Measurements from ENCODE around the gene HIP1. TPM values are rescaled to one million over a fixed set of nuclear protein-coding genes. Genes with fewer than 3 reads are reported as not detected.

HIP1 gene
- polyA plus RNA-seq, 2 of the 4 experiments (the other 2 are of a cell fraction), result 17.3 to 33.4 TPM

DNA sequence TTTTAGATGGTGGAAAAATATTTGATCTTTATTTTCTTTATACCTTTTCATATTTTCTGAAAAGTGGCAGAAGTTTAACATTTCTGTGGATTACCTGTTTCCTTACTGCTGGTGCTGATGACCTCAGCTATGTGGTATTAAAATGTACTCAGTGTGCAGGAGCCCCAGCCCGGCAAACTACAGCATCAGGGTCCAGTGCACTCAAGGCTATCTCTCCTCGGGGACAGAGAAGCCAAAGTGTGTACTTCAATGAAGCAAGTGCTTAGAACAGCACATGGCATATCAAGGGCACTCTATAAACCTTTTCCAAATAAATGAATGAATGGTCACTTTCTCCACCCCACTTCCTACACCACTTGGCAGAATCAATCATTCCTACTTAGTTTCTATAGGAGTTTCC, 111.8 kb downstream of the HIP1 start:
- DNase-seq (ENCODE audit: low read depth in 1 of 2, low spot score in 1 of 2), result no peak

DNA sequence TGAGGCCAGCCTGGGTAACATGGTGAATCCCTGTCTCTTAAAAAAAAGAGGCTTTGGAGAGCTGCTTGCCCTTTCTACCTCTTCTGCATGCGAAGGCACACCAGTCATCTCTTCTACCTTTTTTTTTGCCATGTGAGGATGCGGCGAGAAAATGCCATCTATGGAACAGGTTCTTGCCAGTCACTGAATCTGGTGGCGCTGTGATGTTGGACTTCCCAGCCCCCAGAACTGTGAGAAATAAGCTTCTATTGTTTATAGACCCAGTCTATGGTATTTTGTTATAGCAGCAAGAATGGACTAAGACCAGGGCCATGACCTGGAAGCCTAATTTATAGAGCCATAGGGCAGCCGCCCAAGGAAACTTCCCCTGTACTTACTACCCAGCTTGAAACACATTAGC, 112.9 kb downstream of the HIP1 start:
- no peaks in the 10 kb centered on the region for H3K4me1 ChIP-seq
- FAIRE-seq (no peak), ATAC-seq (no peak), DNase-seq (ENCODE audit: low read depth in 1 of 2, low spot score in 1 of 2) (no peak)
- ChIA-PET CTCF (no interaction called here), POLR2A (no interaction called here)
- no peak for TF ChIP-seq SREBF2 (IDR thresholded peaks at IDR 0.05)
- TF ChIP-seq JUNB (IDR thresholded peaks at IDR 0.05), result no peak
- no peak for TF ChIP-seq ZNF302 (CRISPR knock-in tag; IDR thresholded peaks at IDR 0.05)
- TF ChIP-seq, protein P1, sequence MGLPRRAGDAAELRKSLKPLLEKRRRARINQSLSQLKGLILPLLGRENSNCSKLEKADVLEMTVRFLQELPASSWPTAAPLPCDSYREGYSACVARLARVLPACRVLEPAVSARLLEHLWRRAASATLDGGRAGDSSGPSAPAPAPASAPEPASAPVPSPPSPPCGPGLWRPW (IDR thresholded peaks at IDR 0.05), result no peak
- no peak for TF ChIP-seq KDM5A (IDR thresholded peaks at IDR 0.05)
- TF ChIP-seq, protein P2, sequence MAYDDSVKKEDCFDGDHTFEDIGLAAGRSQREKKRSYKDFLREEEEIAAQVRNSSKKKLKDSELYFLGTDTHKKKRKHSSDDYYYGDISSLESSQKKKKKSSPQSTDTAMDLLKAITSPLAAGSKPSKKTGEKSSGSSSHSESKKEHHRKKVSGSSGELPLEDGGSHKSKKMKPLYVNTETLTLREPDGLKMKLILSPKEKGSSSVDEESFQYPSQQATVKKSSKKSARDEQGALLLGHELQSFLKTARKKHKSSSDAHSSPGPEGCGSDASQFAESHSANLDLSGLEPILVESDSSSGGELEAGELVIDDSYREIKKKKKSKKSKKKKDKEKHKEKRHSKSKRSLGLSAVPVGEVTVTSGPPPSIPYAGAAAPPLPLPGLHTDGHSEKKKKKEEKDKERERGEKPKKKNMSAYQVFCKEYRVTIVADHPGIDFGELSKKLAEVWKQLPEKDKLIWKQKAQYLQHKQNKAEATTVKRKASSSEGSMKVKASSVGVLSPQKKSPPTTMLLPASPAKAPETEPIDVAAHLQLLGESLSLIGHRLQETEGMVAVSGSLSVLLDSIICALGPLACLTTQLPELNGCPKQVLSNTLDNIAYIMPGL (CRISPR knock-in tag; IDR thresholded peaks at IDR 0.05; ENCODE audit: borderline replicate concordance), result no peak
- TF ChIP-seq MAZ (IDR thresholded peaks at IDR 0.05; ENCODE audit: borderline replicate concordance, low read depth, low read length), result no peak
- TF ChIP-seq HOXB5 (CRISPR knock-in tag; IDR thresholded peaks at IDR 0.05), result no peak
- TF ChIP-seq, protein P3, sequence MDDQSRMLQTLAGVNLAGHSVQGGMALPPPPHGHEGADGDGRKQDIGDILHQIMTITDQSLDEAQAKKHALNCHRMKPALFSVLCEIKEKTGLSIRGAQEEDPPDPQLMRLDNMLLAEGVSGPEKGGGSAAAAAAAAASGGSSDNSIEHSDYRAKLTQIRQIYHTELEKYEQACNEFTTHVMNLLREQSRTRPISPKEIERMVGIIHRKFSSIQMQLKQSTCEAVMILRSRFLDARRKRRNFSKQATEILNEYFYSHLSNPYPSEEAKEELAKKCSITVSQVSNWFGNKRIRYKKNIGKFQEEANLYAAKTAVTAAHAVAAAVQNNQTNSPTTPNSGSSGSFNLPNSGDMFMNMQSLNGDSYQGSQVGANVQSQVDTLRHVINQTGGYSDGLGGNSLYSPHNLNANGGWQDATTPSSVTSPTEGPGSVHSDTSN (IDR thresholded peaks at IDR 0.05), result no peak
- no peak for TF ChIP-seq CBX2 (IDR thresholded peaks at IDR 0.05; ENCODE audit: borderline replicate concordance, low read depth)
- H3K27ac ChIP-seq, result no peak overlapping the region
- no peak overlapping the region for H3K4me3 ChIP-seq
- no peak overlapping the region for H3K4me2 ChIP-seq
- peaks cover 31% of the 10 kb centered on the region for H3K9me3 ChIP-seq
- WGBS (ENCODE audit: missing lambda C conversion rate), result 95% methylated on average over 5 of the region's 5 CpGs

More for the DNA sequence above, 111.8 kb downstream of the HIP1 start:
- POLR2A ChIA-PET, result no interaction called here
- H3K4me1 ChIP-seq, result no peaks in the 10 kb centered on the region
- H3K27ac ChIP-seq, result no peak overlapping the region
- FAIRE-seq, result no peak
- 81% methylated on average over 2 of the region's 2 CpGs for WGBS (ENCODE audit: missing lambda C conversion rate)
- TF ChIP-seq ZFP36 (IDR thresholded peaks at IDR 0.05; ENCODE audit: borderline replicate concordance, partially characterized antibody) (no peak), FOSL2 (IDR thresholded peaks at IDR 0.05) (no peak), FOSL2 (CRISPR knock-in tag; IDR thresholded peaks at IDR 0.05) (no peak), RNF2 (IDR thresholded peaks at IDR 0.05; ENCODE audit: borderline replicate concordance, low read depth) (no peak), EHMT2 (IDR thresholded peaks at IDR 0.05; ENCODE audit: low read depth) (no peak), EP300 (IDR thresholded peaks at IDR 0.05) (no peak)
- TF ChIP-seq, protein P4, sequence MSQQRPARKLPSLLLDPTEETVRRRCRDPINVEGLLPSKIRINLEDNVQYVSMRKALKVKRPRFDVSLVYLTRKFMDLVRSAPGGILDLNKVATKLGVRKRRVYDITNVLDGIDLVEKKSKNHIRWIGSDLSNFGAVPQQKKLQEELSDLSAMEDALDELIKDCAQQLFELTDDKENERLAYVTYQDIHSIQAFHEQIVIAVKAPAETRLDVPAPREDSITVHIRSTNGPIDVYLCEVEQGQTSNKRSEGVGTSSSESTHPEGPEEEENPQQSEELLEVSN (IDR thresholded peaks at IDR 0.05; ENCODE audit: borderline replicate concordance, low read depth), result no peak
- H3K9me3 ChIP-seq, result peaks cover 31% of the 10 kb centered on the region
- H3K4me3 ChIP-seq, result no peak overlapping the region
- no peak overlapping the region for H3K4me2 ChIP-seq
- no peak for ATAC-seq
- CTCF ChIA-PET, result interaction anchor here (0.7 to 1.3 kb wide), 4 partner anchors 28 to 135 kb away, joined by 3 to 4 read pairs (median 3); no protein-coding TSS in a partner anchor

DNA sequence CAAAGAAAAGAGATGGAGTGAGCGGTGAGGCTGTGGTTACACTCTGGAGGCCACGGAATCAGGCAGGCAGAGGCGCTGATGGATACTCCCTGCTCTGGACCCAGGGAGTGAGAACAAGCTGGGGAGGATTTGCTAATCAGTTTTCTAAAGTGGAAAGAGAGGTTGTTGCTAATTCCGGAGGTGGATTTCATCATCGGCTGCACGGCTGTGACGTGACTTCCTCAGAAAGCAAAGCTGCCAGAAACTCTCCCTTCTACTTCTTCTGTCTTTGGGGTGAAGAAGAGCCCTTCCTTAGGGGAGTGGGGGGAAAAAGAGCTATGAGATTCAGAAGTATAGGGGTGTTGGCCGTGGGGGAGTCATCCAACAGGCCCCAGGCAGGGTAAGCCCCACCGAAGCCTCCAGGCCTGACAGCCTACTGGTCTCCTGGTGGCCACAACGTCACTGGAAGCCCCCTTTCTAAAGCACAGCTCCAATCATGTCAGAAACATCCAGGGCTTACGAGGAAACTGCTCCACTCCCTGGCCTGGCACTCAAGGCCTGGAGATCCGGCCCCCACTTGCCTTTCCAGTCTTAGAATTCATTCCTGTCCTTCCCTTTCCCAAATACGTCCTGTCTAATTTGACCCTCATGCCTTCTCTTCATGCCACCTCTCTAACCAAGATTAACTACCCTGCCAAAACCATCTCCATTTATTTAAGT, 114.5 kb downstream of the HIP1 start:
- ChIA-PET POLR2A (no interaction called here), CTCF (interaction anchor here (1.0 to 1.5 kb wide), 3 partner anchors 17 to 138 kb away, joined by 3 to 7 read pairs (median 4); no protein-coding TSS in a partner anchor)
- 89% methylated on average over 13 of the region's 13 CpGs for WGBS (ENCODE audit: missing lambda C conversion rate)
- H3K27ac ChIP-seq, result peak overlapping the region in 1 of 2 experiments; percentile 64; a peak in 4 of 6 replicates
- peaks cover 31% of the 10 kb centered on the region for H3K9me3 ChIP-seq
- no peak for ATAC-seq
- no peak overlapping the region for H3K4me3 ChIP-seq
- H3K4me2 ChIP-seq, result no peak overlapping the region
- no peak for FAIRE-seq
- DNase-seq (ENCODE audit: low read depth in 1 of 2, low spot score in 1 of 2), result no peak
- no peaks in the 10 kb centered on the region for H3K4me1 ChIP-seq
- TF ChIP-seq HOXA7 (CRISPR knock-in tag; IDR thresholded peaks at IDR 0.05), result no peak
- TF ChIP-seq, protein P5, sequence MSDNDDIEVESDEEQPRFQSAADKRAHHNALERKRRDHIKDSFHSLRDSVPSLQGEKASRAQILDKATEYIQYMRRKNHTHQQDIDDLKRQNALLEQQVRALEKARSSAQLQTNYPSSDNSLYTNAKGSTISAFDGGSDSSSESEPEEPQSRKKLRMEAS (IDR thresholded peaks at IDR 0.05), result no peak
- no peak for TF ChIP-seq SREBF2 (IDR thresholded peaks at IDR 0.05)
- no peak for TF ChIP-seq SMC3 (IDR thresholded peaks at IDR 0.05)
- no peak for TF ChIP-seq CHD2 (IDR thresholded peaks at IDR 0.05; ENCODE audit: low read length, partially characterized antibody)
- TF ChIP-seq NPAS2 (CRISPR knock-in tag; IDR thresholded peaks at IDR 0.05; ENCODE audit: borderline replicate concordance), result no peak
- TF ChIP-seq, protein P2 (CRISPR knock-in tag; IDR thresholded peaks at IDR 0.05; ENCODE audit: borderline replicate concordance), result no peak
- TF ChIP-seq PHF8 (IDR thresholded peaks at IDR 0.05; ENCODE audit: borderline replicate concordance, low read depth), result no peak
- TF ChIP-seq ZNF302 (CRISPR knock-in tag; IDR thresholded peaks at IDR 0.05), result no peak
- TF ChIP-seq NR3C1 (IDR thresholded peaks at IDR 0.05), result no peak
- TF ChIP-seq HEYL (CRISPR knock-in tag; IDR thresholded peaks at IDR 0.05), result no peak
- TF ChIP-seq, protein P6, sequence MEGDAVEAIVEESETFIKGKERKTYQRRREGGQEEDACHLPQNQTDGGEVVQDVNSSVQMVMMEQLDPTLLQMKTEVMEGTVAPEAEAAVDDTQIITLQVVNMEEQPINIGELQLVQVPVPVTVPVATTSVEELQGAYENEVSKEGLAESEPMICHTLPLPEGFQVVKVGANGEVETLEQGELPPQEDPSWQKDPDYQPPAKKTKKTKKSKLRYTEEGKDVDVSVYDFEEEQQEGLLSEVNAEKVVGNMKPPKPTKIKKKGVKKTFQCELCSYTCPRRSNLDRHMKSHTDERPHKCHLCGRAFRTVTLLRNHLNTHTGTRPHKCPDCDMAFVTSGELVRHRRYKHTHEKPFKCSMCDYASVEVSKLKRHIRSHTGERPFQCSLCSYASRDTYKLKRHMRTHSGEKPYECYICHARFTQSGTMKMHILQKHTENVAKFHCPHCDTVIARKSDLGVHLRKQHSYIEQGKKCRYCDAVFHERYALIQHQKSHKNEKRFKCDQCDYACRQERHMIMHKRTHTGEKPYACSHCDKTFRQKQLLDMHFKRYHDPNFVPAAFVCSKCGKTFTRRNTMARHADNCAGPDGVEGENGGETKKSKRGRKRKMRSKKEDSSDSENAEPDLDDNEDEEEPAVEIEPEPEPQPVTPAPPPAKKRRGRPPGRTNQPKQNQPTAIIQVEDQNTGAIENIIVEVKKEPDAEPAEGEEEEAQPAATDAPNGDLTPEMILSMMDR (IDR thresholded peaks at IDR 0.05), result no peak
